Measurements from ENCODE around the gene THAP7. TPM values are rescaled to one million over a fixed set of nuclear protein-coding genes. Genes with fewer than 3 reads are reported as not detected.

Gene THAP7
- total and polyA plus RNA-seq, 9 of the 15 experiments (the other 6 are each of a cell fraction or from before 2014, with no cell fraction given) = 7.9 to 263 (median 84.1) TPM

DNA sequence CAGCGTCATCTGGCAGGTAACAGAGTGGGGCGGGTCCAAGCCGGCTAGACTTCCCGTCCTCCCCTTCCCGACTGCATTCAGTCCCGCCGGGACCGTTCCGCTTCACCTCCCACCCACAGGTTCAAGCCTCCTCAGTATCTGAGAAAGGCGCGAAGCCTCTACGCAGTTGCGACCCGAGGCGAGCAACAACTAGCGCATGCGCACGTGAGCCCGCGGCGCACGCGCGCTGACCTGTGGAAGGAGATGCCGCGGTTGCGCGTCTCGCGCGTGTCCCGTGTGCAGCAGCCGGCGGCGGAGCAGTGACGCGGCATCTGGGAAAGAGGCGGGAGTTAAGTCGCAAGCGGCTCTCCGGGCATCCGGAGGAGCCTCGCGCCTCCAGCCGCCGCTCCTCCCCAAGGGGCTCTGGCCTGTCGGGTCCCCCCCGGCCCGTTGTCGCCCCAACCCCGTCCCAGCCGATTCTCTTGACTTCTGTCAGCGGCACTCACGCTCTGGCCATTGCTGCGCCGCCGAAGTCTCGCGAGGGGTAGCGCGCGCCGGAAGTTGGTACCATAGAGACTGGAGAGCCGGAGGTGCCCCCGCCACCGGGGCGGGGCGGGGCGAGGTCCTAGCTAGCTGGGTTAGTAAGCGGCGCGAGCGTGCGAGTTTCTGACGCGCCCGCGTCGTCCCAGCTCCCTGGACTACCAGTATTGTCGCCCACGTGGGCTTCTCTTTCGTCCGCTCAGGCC is at the start of gene THAP7 (continued):
- TF ChIP-seq, protein P1, sequence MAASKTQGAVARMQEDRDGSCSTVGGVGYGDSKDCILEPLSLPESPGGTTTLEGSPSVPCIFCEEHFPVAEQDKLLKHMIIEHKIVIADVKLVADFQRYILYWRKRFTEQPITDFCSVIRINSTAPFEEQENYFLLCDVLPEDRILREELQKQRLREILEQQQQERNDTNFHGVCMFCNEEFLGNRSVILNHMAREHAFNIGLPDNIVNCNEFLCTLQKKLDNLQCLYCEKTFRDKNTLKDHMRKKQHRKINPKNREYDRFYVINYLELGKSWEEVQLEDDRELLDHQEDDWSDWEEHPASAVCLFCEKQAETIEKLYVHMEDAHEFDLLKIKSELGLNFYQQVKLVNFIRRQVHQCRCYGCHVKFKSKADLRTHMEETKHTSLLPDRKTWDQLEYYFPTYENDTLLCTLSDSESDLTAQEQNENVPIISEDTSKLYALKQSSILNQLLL (CRISPR knock-in tag; IDR thresholded peaks at IDR 0.05; ENCODE audit: borderline replicate concordance) = peak; percentile 85
- TF ChIP-seq ZNF140 (CRISPR knock-in tag; IDR thresholded peaks at IDR 0.05) (no peak), BCOR (IDR thresholded peaks at IDR 0.05) (no peak), NBN (IDR thresholded peaks at IDR 0.05; ENCODE audit: low read depth) (no peak), NCOA4 (IDR thresholded peaks at IDR 0.05; ENCODE audit: partially characterized antibody) (no peak), PHTF2 (CRISPR knock-in tag; IDR thresholded peaks at IDR 0.05) (peak; percentile 14), SIN3B (IDR thresholded peaks at IDR 0.05; ENCODE audit: low read depth) (no peak), MYBL2 (IDR thresholded peaks at IDR 0.05; ENCODE audit: low read depth) (no peak), MYBL2 (CRISPR knock-in tag; IDR thresholded peaks at IDR 0.05; ENCODE audit: borderline replicate concordance) (no peak), ZNF780A (CRISPR knock-in tag; IDR thresholded peaks at IDR 0.05) (no peak), HNRNPLL (IDR thresholded peaks at IDR 0.05; ENCODE audit: low read depth, low read length, poor library complexity, severe bottlenecking) (no peak), SREBF2 (CRISPR knock-in tag; IDR thresholded peaks at IDR 0.05) (no peak), POLR2AphosphoS2 (IDR thresholded peaks at IDR 0.05; ENCODE audit: low read length) (peak; percentile 96), NFYB (IDR thresholded peaks at IDR 0.05; ENCODE audit: extremely low read depth, insufficient read length) (no peak), ZSCAN29 (IDR thresholded peaks at IDR 0.05) (no peak), EP400 (IDR thresholded peaks at IDR 0.05) (no peak), RB1 (IDR thresholded peaks at IDR 0.05; ENCODE audit: low read depth) (no peak), ZNF239 (CRISPR knock-in tag; IDR thresholded peaks at IDR 0.05) (peak; percentile 66), CBFB (CRISPR knock-in tag; IDR thresholded peaks at IDR 0.05) (no peak)
- TF ChIP-seq, protein P2, sequence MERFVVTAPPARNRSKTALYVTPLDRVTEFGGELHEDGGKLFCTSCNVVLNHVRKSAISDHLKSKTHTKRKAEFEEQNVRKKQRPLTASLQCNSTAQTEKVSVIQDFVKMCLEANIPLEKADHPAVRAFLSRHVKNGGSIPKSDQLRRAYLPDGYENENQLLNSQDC (CRISPR knock-in tag; IDR thresholded peaks at IDR 0.05) = peak; percentile 89; the same call in 1 of the 2 replicates
- TF ChIP-seq, protein P3, sequence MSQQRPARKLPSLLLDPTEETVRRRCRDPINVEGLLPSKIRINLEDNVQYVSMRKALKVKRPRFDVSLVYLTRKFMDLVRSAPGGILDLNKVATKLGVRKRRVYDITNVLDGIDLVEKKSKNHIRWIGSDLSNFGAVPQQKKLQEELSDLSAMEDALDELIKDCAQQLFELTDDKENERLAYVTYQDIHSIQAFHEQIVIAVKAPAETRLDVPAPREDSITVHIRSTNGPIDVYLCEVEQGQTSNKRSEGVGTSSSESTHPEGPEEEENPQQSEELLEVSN (IDR thresholded peaks at IDR 0.05; ENCODE audit: borderline replicate concordance in 1 of 2, extremely low read depth in 1 of 2, insufficient read depth in 1 of 2, insufficient read length in 1 of 2, low read depth in 1 of 2, low read length in 1 of 2, poor library complexity in 1 of 2, severe bottlenecking in 1 of 2) = peak; percentile 98 to 99
- TF ChIP-seq, protein P4, sequence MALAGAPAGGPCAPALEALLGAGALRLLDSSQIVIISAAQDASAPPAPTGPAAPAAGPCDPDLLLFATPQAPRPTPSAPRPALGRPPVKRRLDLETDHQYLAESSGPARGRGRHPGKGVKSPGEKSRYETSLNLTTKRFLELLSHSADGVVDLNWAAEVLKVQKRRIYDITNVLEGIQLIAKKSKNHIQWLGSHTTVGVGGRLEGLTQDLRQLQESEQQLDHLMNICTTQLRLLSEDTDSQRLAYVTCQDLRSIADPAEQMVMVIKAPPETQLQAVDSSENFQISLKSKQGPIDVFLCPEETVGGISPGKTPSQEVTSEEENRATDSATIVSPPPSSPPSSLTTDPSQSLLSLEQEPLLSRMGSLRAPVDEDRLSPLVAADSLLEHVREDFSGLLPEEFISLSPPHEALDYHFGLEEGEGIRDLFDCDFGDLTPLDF (CRISPR knock-in tag; IDR thresholded peaks at IDR 0.05) = peak; percentile 99
- TF ChIP-seq, protein P5, sequence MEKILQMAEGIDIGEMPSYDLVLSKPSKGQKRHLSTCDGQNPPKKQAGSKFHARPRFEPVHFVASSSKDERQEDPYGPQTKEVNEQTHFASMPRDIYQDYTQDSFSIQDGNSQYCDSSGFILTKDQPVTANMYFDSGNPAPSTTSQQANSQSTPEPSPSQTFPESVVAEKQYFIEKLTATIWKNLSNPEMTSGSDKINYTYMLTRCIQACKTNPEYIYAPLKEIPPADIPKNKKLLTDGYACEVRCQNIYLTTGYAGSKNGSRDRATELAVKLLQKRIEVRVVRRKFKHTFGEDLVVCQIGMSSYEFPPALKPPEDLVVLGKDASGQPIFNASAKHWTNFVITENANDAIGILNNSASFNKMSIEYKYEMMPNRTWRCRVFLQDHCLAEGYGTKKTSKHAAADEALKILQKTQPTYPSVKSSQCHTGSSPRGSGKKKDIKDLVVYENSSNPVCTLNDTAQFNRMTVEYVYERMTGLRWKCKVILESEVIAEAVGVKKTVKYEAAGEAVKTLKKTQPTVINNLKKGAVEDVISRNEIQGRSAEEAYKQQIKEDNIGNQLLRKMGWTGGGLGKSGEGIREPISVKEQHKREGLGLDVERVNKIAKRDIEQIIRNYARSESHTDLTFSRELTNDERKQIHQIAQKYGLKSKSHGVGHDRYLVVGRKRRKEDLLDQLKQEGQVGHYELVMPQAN (IDR thresholded peaks at IDR 0.05; ENCODE audit: borderline replicate concordance) = no peak
